ENCODE data around the gene RYK.

The RYK gene

GRCh38 chr3:134153761-134154160 is 96.9 kb downstream of the RYK start:
- no peaks in the 10 kb centered on the region for H3K79me2 ChIP-seq (ENCODE audit: insufficient read depth, low read length)
- peaks cover 43% of the 10 kb centered on the region for H3K36me3 ChIP-seq (ENCODE audit: insufficient read depth, low read length)
- no peak overlapping the region for H3K4me2 ChIP-seq (ENCODE audit: low read depth, low read length, poor library complexity, severe bottlenecking)

GRCh38 chr3:134150476-134150875 is 100.2 kb downstream of the RYK start:
- no peaks in the 10 kb centered on the region for H3K4me1 ChIP-seq (ENCODE audit: insufficient read depth, low read length, poor library complexity, severe bottlenecking)
- no peaks in the 10 kb centered on the region for H3F3A ChIP-seq (ENCODE audit: low read depth)
- no peak overlapping the region for H3K4me2 ChIP-seq (ENCODE audit: low read depth, low read length, poor library complexity, severe bottlenecking)
- H3K9me2 ChIP-seq (replicated peaks; ENCODE audit: low read depth, low read length): no peaks in the 10 kb centered on the region
- peaks cover 14% of the 10 kb centered on the region for H3K36me3 ChIP-seq (ENCODE audit: insufficient read depth, low read length)
- no peak for TF ChIP-seq CTCF (conservative IDR thresholded peaks at IDR 0.05; ENCODE audit: low read length)
- TF ChIP-seq EZH2phosphoT487 (IDR thresholded peaks at IDR 0.05; ENCODE audit: borderline replicate concordance): no peak
- H3K4me3 ChIP-seq (ENCODE audit: low read length, poor library complexity, severe bottlenecking): no peak overlapping the region
- no peaks in the 10 kb centered on the region for H3K79me2 ChIP-seq (ENCODE audit: insufficient read depth, low read length)
- H3K9ac ChIP-seq (ENCODE audit: low read depth, low read length, poor library complexity, severe bottlenecking): no peak overlapping the region
- H3K9me3 ChIP-seq (ENCODE audit: insufficient read depth, low read depth, low read length): no peaks in the 10 kb centered on the region
- no peak overlapping the region for H2AFZ ChIP-seq (ENCODE audit: low read length)
- no peaks in the 10 kb centered on the region for H3K27me3 ChIP-seq (ENCODE audit: insufficient read depth, low read length, poor library complexity, severe bottlenecking)
- no peaks in the 10 kb centered on the region for H4K20me1 ChIP-seq (ENCODE audit: insufficient read depth, low read length, poor library complexity, severe bottlenecking)

More at GRCh38 chr3:134153761-134154160, 96.9 kb downstream of the RYK start:
- TF ChIP-seq EZH2phosphoT487 (IDR thresholded peaks at IDR 0.05; ENCODE audit: borderline replicate concordance): no peak
- TF ChIP-seq CTCF (conservative IDR thresholded peaks at IDR 0.05; ENCODE audit: low read length): no peak
- Histone ChIP-seq H3K4me1 (ENCODE audit: insufficient read depth, low read length, poor library complexity, severe bottlenecking) (no peaks in the 10 kb centered on the region), H3K9ac (ENCODE audit: low read depth, low read length, poor library complexity, severe bottlenecking) (no peak overlapping the region), H3K9me2 (replicated peaks; ENCODE audit: low read depth, low read length) (no peaks in the 10 kb centered on the region), H2AFZ (ENCODE audit: low read length) (no peak overlapping the region), H3F3A (ENCODE audit: low read depth) (no peaks in the 10 kb centered on the region), H4K20me1 (ENCODE audit: insufficient read depth, low read length, poor library complexity, severe bottlenecking) (no peaks in the 10 kb centered on the region), H3K27me3 (ENCODE audit: insufficient read depth, low read length, poor library complexity, severe bottlenecking) (no peaks in the 10 kb centered on the region), H3K9me3 (ENCODE audit: insufficient read depth, low read depth, low read length) (no peaks in the 10 kb centered on the region), H3K4me3 (ENCODE audit: low read length, poor library complexity, severe bottlenecking) (no peak overlapping the region)

GRCh38 chr3:134149286-134149685 is 101.4 kb downstream of the RYK start:
- Histone ChIP-seq H3K79me2 (ENCODE audit: insufficient read depth, low read length) (no peaks in the 10 kb centered on the region), H3K4me3 (ENCODE audit: low read length, poor library complexity, severe bottlenecking) (no peak overlapping the region), H3K9me2 (replicated peaks; ENCODE audit: low read depth, low read length) (no peaks in the 10 kb centered on the region), H3K9ac (ENCODE audit: low read depth, low read length, poor library complexity, severe bottlenecking) (no peak overlapping the region), H3K4me1 (ENCODE audit: insufficient read depth, low read length, poor library complexity, severe bottlenecking) (peaks cover 6% of the 10 kb centered on the region), H3K27me3 (ENCODE audit: insufficient read depth, low read length, poor library complexity, severe bottlenecking) (no peaks in the 10 kb centered on the region), H3K4me2 (ENCODE audit: low read depth, low read length, poor library complexity, severe bottlenecking) (no peak overlapping the region), H3F3A (ENCODE audit: low read depth) (no peaks in the 10 kb centered on the region), H2AFZ (ENCODE audit: low read length) (no peak overlapping the region), H3K9me3 (ENCODE audit: insufficient read depth, low read depth, low read length) (no peaks in the 10 kb centered on the region), H4K20me1 (ENCODE audit: insufficient read depth, low read length, poor library complexity, severe bottlenecking) (no peaks in the 10 kb centered on the region), H3K36me3 (ENCODE audit: insufficient read depth, low read length) (peaks cover 7% of the 10 kb centered on the region)
- TF ChIP-seq CTCF (conservative IDR thresholded peaks at IDR 0.05; ENCODE audit: low read length) (no peak), EZH2phosphoT487 (IDR thresholded peaks at IDR 0.05; ENCODE audit: borderline replicate concordance) (no peak)

Data from Loucy (cell line).